Peyer's patch (tissue), 4 donors: ENCODE measurements around the gene GPR162. TPM values are rescaled to one million over a fixed set of nuclear protein-coding genes. Genes with fewer than 3 reads are reported as not detected.
A peak's percentile ranks its signal among the peaks of the same experiment; 100 is the strongest.

Source experiments
- DNase-seq, 3 donors: peaks; one replicate each; pipeline ENCODE4 v3.0.0-alpha.2; 2017 to 2019
- H3K27ac ChIP-seq, 4 donors: fragments of 200-600 bp; sonication (generic); one replicate each; pipeline ENCODE4 v1.5.1; 2016 to 2019
- H3K27me3 ChIP-seq, 2 donors: fragments of 200-600 bp; sonication (generic); one replicate each; pipeline ENCODE4 v1.5.1; 2019
- H3K36me3 ChIP-seq, 3 donors: fragments of 200-600 bp; sonication (generic); one replicate each; pipeline ENCODE4 v1.5.1; 2016 to 2019
- H3K4me1 ChIP-seq, 4 donors: fragments of 200-600 bp; sonication (generic); one replicate each; pipeline ENCODE4 v1.5.1; 2016 to 2019
- H3K4me3 ChIP-seq, 4 donors: fragments of 200-600 bp; sonication (generic); 1 replicate in 3 of 4; 2 replicates in 1 of 4; pipeline ENCODE4 v1.5.1; 2016 to 2019; ENCODE audit warnings: mild to moderate bottlenecking in 1 of 4
- H3K9me3 ChIP-seq, 4 donors: fragments of 200-600 bp; sonication (generic); one replicate each; pipeline ENCODE4 v1.5.1; 2016 to 2019; ENCODE audit warnings: mild to moderate bottlenecking in 1 of 4
- CTCF ChIP-seq, 6 experiments: fragments of 450-650 bp in 4 of 6; fragments of 200-600 bp in 2 of 6; sonication (generic) in 1 of 6; IDR thresholded peaks; one replicate each; pipeline ENCODE4 v1.5.1; 2017 to 2019; ENCODE audit warnings: antibody characterized with exemption in 6 of 6, mild to moderate bottlenecking in 3 of 6, moderate library complexity in 1 of 6
- POLR2A ChIP-seq, 2 donors: fragments of 450-650 bp; IDR thresholded peaks; one replicate each; pipeline ENCODE4 v1.5.1; 2017; ENCODE audit warnings: antibody characterized with exemption in 2 of 2, mild to moderate bottlenecking in 2 of 2, moderate library complexity in 2 of 2
- total RNA-seq, 4 donors: library from RNA; depleted of rRNA; stranded (reverse); fragments of >200 nt; gene quantifications; one replicate each; pipeline ENCODE4 v1.1.0, GENCODE V29; 2016

The GPR162 gene
- total RNA-seq, 4 donors from 2014 or later: 2.5 to 11.6 (median 4.1) TPM; not detected in 1

- Histone ChIP-seq H3K9me3 (no peaks in the 10 kb centered on the region), H3K27me3 (no peaks in the 10 kb centered on the region), H3K36me3 (peaks cover 0 to 13% (median 0%) of the 10 kb centered on the region in 3 donors), H3K4me3 (peak overlapping the region in 3 of 4 donors; percentile 28 to 49 (median 46)), H3K4me1 (peaks cover 0 to 59% (median 9%) of the 10 kb centered on the region in 4 donors), H3K27ac (peak overlapping the region; percentile 57 to 79 (median 62))
- no peak for DNase-seq
- TF ChIP-seq CTCF (IDR thresholded peaks at IDR 0.05): no peak
- peak in 1 of 2 donors; percentile 35 for TF ChIP-seq POLR2A (IDR thresholded peaks at IDR 0.05)
Measured at GRCh38 chr12:6774499-6775062, 47.0 kb upstream of the GPR162 start.

GRCh38 chr12:6775185-6776174 is 46.1 kb upstream of the GPR162 start:
- H3K27ac ChIP-seq: peak overlapping the region; percentile 25 to 79 (median 62)
- DNase-seq: no peak
- TF ChIP-seq CTCF (IDR thresholded peaks at IDR 0.05): no peak
- no peak for TF ChIP-seq POLR2A (IDR thresholded peaks at IDR 0.05)
- H3K9me3 ChIP-seq: no peaks in the 10 kb centered on the region
- no peak overlapping the region for H3K4me3 ChIP-seq
- peaks cover 0 to 57% (median 9%) of the 10 kb centered on the region in 4 donors for H3K4me1 ChIP-seq
- H3K27me3 ChIP-seq: no peaks in the 10 kb centered on the region
- H3K36me3 ChIP-seq: peaks cover 0 to 4% (median 0%) of the 10 kb centered on the region in 3 donors

GRCh38 chr12:6777386-6777785 is 44.2 kb upstream of the GPR162 start:
- Histone ChIP-seq H3K4me3 (no peak overlapping the region), H3K9me3 (no peaks in the 10 kb centered on the region), H3K27me3 (no peaks in the 10 kb centered on the region), H3K4me1 (peaks cover 0 to 42% (median 9%) of the 10 kb centered on the region in 4 donors), H3K27ac (no peak overlapping the region), H3K36me3 (no peaks in the 10 kb centered on the region)
- no peak for DNase-seq
- TF ChIP-seq POLR2A (IDR thresholded peaks at IDR 0.05) (no peak), CTCF (IDR thresholded peaks at IDR 0.05) (no peak)

GRCh38 chr12:6778217-6778573 is 43.4 kb upstream of the GPR162 start:
- Histone ChIP-seq H3K27ac (peak overlapping the region; percentile 19 to 70 (median 60)), H3K36me3 (no peaks in the 10 kb centered on the region), H3K4me1 (peaks cover 0 to 34% (median 8%) of the 10 kb centered on the region in 4 donors), H3K9me3 (no peaks in the 10 kb centered on the region), H3K4me3 (peak overlapping the region; percentile 27 to 51 (median 43)), H3K27me3 (no peaks in the 10 kb centered on the region)
- DNase-seq: no peak
- TF ChIP-seq POLR2A (IDR thresholded peaks at IDR 0.05): no peak

- no peaks in the 10 kb centered on the region for H3K9me3 ChIP-seq
- H3K27ac ChIP-seq: peak overlapping the region; percentile 40 to 70 (median 60)
- TF ChIP-seq POLR2A (IDR thresholded peaks at IDR 0.05) (peak; percentile 24 to 48), CTCF (IDR thresholded peaks at IDR 0.05) (peak; percentile 91 to 99 (median 96))
- H3K4me1 ChIP-seq: peaks cover 0 to 27% (median 6%) of the 10 kb centered on the region in 4 donors
- no peaks in the 10 kb centered on the region for H3K36me3 ChIP-seq
- H3K4me3 ChIP-seq: peak overlapping the region; percentile 27 to 51 (median 43)
- DNase-seq: peak; percentile 91 to 97 (median 96)
- H3K27me3 ChIP-seq: no peaks in the 10 kb centered on the region
Measured at GRCh38 chr12:6778574-6779550, 42.8 kb upstream of the GPR162 start.
